HepG2 (cell line): ENCODE data around the gene OBP2A. TPM values are rescaled to one million over a fixed set of nuclear protein-coding genes. Genes with fewer than 3 reads are reported as not detected.

Source experiments
- ARID4A ChIP-seq: sonication (generic); formaldehyde crosslinking; IDR thresholded peaks from 2 replicates; pipeline ENCODE4 v1.5.0; 2020; ENCODE audit warnings: mild to moderate bottlenecking, missing genetic modification reagents, borderline replicate concordance
- CEBPZ ChIP-seq: IDR thresholded peaks from 2 replicates; pipeline ENCODE4 v1.6.1; 2012; ENCODE audit warnings: low read length, improper control_type of control experiment
- GABPA ChIP-seq, 2 experiments: IDR thresholded peaks; 2 replicates each; pipeline ENCODE4 v1.6.1; 2011 to 2016; ENCODE audit warnings: low read depth in 2 of 2, low read length in 1 of 2, missing biosample characterization in 1 of 2, missing genetic modification characterization in 1 of 2
- RAD21 ChIP-seq: fragments of 450-650 bp; formaldehyde crosslinking; IDR thresholded peaks from 2 replicates; pipeline ENCODE4 v1.5.0; 2020; ENCODE audit warnings: mild to moderate bottlenecking
- ZBTB37 ChIP-seq: sonication (generic); formaldehyde crosslinking; IDR thresholded peaks from 2 replicates; pipeline ENCODE4 v1.4.0; 2020; ENCODE audit warnings: mild to moderate bottlenecking, missing genetic modification reagents
- ZFP36L1 ChIP-seq: sonication (generic); formaldehyde crosslinking; IDR thresholded peaks from 2 replicates; pipeline ENCODE4 v1.8.0; 2022; ENCODE audit warnings: mild to moderate bottlenecking, missing genetic modification reagents, moderate library complexity
- ZNF660 ChIP-seq: sonication (generic); formaldehyde crosslinking; IDR thresholded peaks from 2 replicates; pipeline ENCODE4 v1.5.1; 2020; ENCODE audit warnings: mild to moderate bottlenecking, low read depth, missing genetic modification reagents, borderline replicate concordance
- polyA plus RNA-seq, 8 experiments: library from polyadenylated mRNA; depleted of rRNA in 3 of 8; stranded (reverse) in 7 of 8; unstranded in 1 of 8; fragments of >200 nt; fragmentation: Illumina TruSeq in 4 of 8; extraction: Trizol in 4 of 8; gene quantifications; 2 replicates each; pipeline versions ENCODE4 v1.2.1 to v1.2.3, GENCODE V29; 2011 to 2016; ENCODE audit warnings: low read depth in 4 of 8, missing spikeins in 1 of 8, mixed read lengths in 1 of 8; ENCODE audit not compliant: insufficient read depth in 1 of 8
- total RNA-seq, 5 experiments: library from RNA; depleted of rRNA; stranded (reverse); fragments of >200 nt; fragmentation: Illumina TruSeq; extraction: Trizol; gene quantifications; 2 replicates each; pipeline ENCODE4 v1.2.3, GENCODE V29; 2016; ENCODE audit warnings: low read depth in 1 of 5

The OBP2A gene
- total and polyA plus RNA-seq, 2 of the 13 experiments (the other 11 are each of a cell fraction or from before 2014, with no cell fraction given), result 0.32 TPM; not detected in 1

- TF ChIP-seq ZBTB37 (CRISPR knock-in tag) (no peak), RAD21 (CRISPR knock-in tag) (no peak), CEBPZ (no peak), ZNF660 (CRISPR knock-in tag) (no peak), ARID4A (CRISPR knock-in tag) (no peak), GABPA (IDR thresholded peaks at IDR 0.05; ENCODE audit: low read depth, low read length) (no peak), GABPA (CRISPR knock-in tag; IDR thresholded peaks at IDR 0.05; ENCODE audit: low read depth) (no peak), ZFP36L1 (CRISPR knock-in tag) (no peak)
Measured at GRCh38 chr9:135508211-135508820, 37.6 kb upstream of the OBP2A start (continued).
